Endometrium (tissue), 2 donors: ENCODE data around the gene FAM180B.

Source experiments
- FAIRE-seq: peaks from 2 replicates; lab custom pipeline; 2012; peaks lifted over from hg19 to GRCh38; lab: Jason Lieb, UNC
- donor health status: control.
- donor health status: control.

FAM180B gene

DNA sequence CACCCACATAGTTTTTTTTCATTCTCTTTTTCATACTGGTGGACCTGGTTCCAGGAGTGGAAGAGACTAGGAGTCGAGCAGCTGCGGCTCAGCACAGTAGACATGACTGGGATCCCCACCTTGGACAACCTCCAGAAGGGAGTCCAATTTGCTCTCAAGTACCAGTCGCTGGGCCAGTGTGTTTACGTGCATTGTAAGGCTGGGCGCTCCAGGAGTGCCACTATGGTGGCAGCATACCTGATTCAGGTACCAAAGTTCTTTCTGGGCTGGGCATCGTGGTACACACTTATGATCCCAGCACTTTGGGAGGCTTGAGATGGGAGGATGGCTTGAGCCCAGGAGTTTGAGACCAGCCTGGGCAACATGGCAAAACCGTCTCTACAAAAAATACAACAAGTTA is 16.8 kb upstream of the FAM180B start:
- FAIRE-seq = no peak

DNA sequence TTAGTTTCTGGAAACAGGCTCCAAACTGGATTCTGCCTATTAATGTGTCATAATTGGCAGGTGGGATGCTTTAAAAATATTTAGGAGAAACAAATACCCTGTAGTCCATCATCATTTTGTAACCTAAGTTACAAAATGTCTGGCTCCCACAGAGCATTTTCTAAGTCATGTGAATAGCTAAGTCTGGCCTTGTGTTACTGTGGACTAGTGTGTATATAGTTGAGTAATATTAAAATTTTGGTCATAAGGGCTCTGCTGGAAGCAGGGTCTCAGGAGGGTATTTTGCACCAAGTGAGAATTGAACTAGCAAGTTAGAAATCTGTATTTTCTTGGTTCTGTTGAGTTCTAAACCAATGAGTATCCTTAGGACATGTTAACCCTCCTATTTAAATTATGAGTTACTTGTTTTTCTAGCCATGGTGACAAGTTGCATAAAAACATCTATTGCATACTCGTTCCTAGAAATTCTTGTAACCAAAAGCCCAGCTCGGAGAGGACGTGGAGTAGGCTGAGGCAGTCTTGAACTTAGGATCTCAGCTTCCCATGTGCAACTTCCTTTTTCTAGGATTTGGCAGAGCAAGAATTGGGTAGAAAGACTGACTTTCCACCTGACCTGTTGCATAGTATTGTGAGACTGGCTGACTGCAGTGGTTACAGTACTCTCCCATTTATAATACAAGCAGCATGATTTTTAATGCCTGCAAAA is 15.7 kb upstream of the FAM180B start:
- no peak for FAIRE-seq

DNA sequence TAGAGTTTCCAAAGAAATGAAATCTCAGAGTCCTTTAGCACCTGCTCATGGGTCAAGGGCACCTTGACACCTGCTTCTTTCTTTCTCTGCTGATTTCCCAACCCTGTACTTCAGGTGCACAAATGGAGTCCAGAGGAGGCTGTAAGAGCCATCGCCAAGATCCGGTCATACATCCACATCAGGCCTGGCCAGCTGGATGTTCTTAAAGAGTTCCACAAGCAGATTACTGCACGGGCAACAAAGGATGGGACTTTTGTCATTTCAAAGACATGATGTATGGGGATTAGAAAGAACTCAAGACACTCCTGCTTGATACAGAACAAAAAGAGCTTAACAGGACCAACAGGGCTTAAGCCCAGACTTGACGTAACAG is 15.1 kb upstream of the FAM180B start:
- no peak for FAIRE-seq

DNA sequence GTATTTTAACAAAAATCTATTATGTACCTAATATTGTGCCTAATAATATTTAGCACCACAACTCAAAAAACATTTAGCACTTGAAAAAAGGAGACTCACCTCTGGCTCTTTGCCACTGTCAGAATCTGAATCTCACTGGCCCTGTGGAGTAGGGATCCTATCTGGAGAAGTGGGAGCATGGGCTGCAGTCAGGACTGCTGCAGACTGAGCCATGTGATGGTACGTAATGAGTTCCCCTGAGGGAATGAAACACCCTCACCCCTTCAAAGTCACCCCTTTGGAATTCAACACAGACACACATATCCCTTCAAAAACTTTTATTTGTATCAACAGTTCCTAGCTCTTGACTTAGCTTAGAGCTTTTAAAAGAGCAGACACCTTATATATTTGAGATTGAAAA is 14.6 kb upstream of the FAM180B start:
- no peak for FAIRE-seq

DNA sequence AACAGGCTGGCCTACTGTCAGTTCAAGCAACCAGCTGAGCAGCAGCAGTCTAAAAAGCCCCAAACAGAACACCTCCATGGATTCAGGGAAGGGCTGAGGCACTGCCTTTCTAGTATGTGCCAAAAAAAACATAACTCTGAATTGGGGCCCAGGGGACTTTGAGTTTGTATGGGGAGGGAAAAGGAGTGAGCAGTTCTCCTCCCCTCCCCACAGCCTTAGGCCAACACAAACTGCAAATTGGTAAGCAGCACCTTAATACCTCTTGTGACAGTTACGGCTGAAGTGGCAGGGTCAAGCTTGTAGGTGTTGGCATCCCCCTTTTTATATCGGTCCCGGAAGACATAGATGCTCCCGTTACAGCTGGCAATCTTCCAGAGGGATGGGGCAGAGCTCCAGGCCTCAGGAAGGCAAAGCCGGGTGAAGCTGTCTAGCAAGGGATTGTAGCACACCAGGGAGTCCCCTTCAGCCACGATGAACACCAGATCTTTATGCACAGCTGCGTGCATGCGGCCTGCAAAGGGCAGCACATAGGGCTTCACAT is 13.7 kb upstream of the FAM180B start:
- FAIRE-seq = no peak

DNA sequence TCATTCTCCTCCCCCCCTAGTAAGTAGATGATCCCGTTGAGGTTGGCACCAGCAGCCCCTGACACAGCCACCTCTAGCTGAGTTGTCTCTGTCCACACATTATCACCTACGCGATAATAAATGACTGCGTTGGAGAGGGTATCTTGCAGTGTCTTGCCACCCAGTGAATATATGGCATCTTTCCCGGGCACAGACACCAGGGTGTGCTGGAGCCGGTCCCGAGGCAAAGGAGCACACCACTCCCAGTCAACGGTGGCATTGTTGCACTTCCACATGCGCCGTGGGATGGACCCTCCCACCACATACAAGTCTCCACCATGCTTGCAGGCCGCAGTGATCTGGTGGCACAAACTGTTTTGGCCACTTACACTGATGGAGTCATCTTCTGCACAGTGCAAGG is 13.2 kb upstream of the FAM180B start:
- no peak for FAIRE-seq

DNA sequence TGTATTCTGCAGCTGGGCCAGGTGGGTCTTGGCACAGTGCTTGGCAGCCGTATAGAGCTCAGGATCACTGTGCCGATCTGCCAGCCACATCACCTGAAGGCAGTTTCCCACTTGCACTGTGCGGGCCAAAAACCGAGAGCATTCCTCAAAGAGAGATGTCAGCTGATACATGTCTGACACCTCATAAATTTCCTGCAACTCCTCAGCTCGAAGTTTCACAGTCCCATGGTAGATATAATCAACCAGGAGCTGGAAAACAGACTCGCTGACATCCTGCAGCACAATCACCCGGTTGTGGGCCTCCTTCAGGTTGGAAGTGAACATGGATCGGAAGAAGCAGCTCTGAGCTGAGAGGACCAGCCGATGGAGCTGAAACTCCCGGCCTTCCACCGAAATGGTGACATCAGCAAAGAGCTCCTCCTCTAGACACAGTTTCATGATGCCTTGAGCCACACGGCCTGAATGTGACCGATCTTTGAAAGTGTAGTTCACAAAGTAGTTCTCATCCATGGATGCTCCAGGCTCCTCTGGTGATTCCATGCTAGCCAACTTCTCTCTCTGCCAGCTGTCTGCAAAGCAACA is 8.9 kb upstream of the FAM180B start:
- FAIRE-seq = no peak

DNA sequence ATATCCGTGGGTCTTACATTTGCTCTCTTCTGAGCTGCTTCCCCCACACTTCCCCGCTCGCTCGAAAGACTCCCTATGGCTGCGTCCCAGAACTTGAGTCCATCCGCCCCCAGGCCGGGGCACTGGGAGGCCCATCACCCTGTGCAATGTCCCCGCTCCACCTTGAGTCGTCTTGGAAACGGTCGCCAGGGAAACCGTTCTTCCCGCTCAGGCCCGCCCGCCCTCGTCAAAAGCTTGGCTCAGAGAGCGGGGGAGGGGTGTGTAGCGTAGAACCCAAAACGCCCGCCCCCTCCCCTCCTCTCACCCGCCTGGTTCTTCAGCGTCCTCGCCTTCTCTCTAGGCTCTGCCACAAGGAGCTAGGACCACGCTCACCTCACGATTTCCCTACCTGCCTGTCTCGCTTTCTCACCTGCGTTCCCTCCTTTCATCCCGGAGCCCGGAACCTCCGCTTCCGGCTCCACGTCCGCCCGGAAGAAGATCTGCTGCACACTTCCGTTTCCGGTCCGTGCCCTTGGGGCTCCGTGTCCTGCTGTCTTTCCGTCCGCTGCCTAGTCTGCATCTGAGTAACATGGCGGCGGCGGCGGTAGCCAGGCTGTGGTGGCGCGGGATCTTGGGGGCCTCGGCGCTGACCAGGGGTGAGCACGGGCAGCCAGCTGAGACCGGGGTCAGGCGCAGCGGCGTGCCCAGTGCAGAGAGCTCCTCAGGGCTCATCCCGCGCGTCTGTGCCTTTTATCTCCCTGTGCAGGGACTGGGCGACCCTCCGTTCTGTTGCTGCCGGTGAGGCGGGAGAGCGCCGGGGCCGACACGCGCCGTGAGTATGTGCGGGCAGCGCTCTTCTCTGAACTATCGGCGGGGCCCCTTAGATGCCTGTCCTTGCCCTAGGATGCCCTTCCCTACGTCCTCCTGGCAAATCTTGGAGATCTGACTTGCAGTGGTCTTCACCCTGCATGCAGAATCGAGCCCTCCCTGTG is 7.7 kb upstream of the FAM180B start, which contains the start of the genes KBTBD4 and NDUFS3:
KBTBD4 (minus strand) TSS at position 447 of the 971 bp plus-strand sequence; CDS start at position 428, 19 bp downstream.
NDUFS3 (plus strand) TSS at position 551 of the 971 bp plus-strand sequence; CDS start at position 569, 18 bp downstream.
- no peak for FAIRE-seq

DNA sequence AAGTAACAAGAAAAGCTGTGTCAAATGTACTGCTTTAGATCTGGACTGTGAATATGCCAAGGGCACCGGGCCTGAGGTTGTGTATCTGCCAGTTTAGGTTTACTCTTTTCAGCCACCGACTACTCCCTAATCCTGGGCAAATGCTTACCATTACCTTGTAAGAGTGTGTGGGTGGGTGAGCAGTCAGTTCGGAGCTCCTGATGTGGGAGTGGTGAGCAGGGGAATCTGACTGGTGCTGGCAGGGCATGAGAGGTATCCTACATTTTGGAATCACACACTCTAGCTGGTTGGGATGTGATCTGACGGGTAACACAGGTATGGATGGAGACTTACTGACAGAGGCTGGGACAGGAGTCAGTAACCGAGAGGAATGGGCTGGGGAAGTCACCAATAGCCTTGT is 2.6 kb upstream of the FAM180B start:
- FAIRE-seq = no peak

DNA sequence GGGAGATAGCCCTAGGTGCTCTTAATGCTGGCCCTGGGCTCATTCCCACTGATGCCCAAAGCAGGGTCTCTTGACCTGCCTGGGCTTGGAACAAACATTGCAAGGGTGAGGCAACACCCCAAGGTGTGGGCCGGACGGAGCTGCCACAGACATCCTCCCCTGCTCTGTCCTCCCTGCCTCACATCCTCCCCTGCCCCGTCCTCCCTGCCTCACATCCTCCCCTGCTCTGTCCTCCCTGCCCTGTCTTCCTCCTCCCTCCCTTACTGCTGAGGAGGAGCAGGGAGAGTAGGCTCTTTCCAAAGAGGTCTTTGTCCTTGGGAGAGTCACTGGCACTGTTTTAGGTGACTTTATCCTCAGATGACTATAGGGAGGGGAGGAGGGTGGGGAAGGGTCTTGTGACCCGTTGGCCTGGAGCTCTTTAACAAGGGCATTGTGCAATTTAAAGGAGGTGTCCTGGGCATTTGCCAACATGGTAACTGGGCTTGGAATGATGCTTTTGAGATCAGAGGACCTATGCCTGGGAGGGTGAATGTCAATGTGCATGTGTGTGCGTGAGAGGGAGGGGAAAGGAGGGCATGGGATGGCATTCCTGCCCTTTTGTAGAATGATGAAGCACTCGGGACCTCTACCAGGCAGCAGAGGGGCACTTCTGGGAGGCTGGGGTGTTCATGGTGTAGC is 700 bp downstream of the FAM180B start:
- FAIRE-seq = no peak

DNA sequence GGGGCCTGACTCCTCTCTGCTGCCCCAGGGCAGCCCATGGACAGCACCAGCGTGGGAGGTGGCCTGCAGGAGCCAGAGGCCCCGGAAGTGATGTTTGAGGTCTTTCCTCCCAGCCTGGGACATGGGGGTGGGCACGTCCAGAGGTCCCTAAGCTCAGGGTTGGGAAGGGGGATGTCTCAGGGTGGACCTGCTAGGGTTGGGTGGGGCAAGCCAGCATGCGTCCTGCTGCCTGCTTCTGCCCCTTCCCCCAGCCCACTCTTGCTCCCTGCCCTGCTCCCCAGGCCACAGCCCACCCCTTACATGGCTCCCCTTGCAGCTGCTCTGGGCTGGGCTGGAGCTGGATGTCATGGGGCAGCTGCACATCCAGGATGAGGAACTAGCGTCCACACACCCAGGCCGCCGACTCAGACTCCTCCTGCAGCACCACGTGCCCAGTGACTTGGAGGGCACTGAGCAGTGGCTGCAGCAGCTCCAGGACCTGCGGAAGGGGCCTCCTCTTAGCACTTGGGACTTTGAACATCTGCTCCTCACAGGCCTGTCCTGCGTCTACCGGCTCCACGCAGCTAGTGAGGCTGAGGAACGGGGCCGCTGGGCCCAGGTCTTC is 1.3 kb downstream of the FAM180B start:
- FAIRE-seq = no peak

DNA sequence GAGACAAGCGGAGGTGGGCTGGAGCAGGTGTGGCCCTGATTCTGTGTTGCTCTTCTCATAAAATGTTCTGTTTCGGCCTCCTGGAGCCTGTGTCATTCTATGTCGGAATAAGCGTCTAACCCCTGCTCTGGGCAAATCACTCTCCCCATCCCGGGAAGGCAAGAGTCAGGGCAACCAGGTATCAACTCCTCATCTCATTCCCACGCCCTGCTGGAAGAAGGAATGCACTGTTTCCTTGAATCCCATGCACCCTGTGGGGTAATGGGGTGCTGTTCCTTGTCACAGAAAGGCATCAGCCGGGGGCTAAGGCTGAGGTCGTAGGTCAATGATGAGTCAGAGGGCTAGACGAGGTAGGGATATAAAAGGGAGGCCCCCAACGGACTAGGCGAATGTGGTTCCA is 2.6 kb downstream of the FAM180B start:
- no peak for FAIRE-seq

DNA sequence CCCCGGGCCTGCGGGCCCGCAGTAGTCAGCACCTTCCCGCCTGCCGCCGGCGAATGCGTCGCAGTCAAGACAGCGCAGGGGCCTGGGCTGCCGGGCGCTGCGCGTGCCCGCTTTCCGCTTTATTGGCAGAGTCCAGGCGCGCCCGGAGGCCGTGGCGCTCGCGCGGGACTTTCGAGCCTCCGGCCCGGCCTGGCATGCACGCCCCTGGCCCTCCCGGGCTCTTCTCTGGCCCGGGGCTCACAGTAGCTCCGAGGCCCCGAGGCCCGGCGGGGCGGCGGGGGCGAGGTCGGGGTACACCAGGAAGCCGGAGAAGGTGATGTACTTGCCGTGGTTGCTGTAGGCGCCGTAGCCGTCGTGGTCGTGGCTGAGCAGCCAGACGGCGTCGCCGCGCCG is 3.1 kb downstream of the FAM180B start:
- FAIRE-seq = no peak

DNA sequence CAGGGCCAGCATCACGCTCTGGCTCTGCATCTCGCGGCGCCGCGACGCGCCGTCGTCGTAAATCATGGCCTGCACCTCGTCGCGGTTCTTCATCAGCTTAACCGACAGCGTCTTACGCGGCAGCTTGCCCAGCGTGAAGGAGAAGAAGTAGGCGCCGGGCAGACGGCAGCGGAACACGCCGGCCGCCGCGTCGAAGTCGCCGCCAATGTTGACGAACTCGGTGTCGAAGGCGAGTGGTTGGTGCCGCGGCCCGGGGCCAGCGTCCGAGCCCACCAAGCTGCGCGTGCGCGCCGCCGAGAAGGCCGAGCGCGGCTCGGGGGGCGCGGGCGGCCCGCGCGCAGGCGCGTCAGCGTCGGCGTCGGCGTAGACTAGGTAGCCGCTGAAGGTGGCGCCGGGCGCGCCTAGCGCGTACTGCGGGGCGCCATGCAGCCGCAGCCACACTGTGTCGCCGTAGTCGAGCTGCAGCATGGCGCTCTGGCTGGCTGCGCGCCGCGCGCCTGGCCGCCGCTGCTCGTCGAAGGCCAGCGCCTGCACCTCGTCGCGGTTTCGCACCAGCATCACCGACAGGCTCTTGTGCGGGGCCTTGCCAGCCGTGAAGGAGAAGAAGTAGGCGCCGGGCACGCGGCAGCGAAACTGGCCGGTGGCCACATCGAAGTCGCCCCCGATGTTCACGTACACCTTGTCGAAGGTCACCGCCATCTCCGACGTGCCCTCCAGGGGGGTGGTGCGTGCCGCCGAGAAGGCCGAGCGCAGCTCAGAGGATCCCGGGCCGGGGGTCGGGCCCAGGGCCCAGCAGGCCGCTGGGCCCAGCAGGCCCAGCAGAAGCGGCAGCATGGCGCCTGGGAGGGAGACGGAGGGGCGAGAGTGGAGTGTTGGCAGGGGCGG is 3.7 kb downstream of the FAM180B start:
- no peak for FAIRE-seq

DNA sequence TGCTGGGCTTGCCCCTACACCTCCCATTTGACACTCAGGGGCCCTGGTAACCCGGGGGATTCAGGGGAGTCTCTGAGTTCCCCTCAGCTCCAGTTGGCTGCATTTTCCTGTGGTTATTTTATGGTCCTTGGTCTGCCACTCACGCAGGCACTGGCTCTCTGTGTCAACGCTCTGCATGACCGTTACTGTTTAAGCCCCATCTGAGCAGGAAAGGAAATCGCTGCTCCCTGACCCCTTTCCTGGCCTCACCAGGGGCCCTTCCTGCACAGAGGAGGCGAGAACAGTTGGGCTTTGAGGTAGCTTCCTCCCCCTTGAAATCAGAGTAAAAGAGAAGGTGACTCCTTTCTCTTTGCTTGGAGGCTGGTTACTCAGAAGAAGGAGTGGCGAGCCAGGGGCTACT is 5.3 kb downstream of the FAM180B start:
- FAIRE-seq = no peak

DNA sequence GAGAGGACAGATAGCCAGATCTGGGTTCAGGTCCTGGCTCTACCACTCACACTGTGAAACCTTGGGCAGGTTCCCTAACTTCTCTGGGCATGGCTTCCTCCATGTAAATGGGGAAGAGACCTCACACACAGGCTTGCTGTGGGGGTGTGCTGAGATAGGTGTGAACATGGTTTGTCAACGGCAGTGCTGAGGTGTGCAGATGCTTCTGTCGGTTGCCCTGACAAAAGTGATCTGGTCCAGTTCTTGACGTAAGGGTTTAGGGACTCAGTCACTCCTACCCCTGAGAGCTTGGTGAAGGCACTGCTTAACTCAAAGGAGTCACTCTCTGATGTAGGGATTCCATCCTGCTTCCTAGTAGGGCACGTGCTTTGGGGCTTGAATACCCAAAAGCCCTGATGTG is 5.8 kb downstream of the FAM180B start:
- FAIRE-seq = no peak

DNA sequence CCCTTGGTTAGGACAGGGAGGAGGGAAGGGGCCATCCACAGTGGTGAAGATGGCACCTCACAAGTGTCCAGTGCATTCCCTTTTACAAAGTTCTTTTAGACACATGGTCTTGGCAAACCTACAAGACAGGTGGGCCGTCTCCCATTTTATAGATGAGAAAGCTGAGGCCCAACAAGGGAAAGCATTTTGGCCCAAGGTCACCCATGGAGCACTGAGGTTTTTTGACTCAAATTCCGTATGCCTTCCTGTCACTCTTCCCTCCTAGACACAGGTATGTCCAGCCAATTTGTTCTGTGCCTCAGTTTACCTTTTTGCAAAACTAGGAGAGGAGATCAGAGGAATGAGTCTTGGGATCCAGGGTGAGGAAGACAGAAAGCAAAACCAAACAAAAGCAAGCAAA is 6.5 kb downstream of the FAM180B start:
- FAIRE-seq = no peak

DNA sequence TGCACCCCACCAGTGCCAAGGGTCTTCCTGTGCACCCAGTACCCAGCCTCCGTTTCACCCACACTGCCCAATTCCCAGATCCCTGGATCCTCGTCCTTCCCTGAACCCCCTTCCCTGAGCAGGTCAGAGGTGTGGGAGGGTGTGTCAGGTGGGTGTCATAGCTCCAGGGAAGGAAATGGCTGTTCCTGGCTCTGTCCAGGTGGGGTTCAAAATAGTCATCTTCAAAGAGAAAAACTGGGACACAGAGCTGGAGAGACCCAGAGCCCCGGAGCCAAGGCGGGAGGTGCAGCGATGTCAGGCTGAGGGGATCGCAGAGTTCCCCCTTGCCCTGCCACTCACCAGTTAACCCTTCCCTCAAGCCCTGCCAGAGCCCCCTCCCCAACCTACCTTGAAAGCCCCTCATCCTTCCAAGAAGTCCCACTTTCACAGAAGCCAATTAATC is 7.0 kb downstream of the FAM180B start:
- FAIRE-seq = no peak

DNA sequence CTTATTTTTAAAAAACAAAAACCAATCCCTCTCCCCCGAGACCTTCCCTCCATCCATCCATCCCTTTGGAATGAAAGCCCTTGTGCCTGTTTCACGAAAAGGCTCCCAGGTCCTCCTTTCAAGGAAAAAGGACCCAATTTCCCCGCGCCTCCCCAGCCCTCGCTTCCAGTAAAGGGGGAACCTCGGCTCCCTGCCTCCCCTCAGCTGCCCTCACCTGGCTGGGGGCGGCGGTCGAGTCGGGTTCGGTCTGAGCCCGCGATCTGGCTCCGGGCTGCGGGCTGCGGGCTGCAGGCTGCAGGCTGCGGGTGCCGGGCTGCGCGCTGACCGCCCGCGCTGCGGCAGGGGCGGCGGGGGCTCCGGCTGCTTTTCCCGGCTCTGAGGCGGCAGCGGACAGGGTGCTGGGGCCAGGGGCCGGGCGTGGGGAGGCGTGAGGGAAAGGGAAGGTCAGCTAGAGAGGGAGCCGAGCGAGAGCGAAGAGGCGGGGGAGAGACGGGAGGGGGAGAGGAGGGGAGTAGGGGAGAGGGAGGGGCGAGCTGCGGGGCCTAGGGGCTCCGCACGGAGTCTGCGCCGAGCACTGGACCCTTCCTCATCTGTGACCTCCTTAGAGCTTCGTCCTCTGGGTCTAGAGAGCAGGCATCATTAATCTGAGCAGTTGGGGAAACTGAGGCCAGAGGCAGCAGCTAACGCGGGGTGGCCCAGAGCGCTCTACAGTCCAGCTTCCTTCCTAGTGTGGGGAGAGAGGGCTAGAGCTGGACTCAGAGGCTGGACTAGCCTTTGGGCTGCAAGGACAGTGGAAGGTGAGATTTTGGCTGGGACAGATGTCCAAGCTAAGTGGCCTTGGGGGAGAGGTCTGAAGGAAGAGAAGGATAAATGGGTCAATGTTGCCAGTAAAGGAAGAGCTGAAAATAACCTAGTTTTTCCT is 7.7 kb downstream of the FAM180B start, which contains the start of gene C1QTNF4:
C1QTNF4 (minus strand) TSS at position 478 of the 922 bp plus-strand sequence. CDS start 3,601 bp downstream, outside the sequence.
- FAIRE-seq = no peak
